Measurements from ENCODE around the gene KRT3.

Gene KRT3

GRCh38 chr12:52769354-52769753 is 26.6 kb downstream of the KRT3 start:
- H4K20me1 ChIP-seq (ENCODE audit: control insufficient read depth, insufficient read depth, low read depth, low read length), result no peaks in the 10 kb centered on the region
- H3K9me2 ChIP-seq (replicated peaks; ENCODE audit: control insufficient read depth, low read length), result no peaks in the 10 kb centered on the region
- H3K4me2 ChIP-seq (ENCODE audit: low read length), result no peak overlapping the region
- no peaks in the 10 kb centered on the region for H3K79me2 ChIP-seq (ENCODE audit: control insufficient read depth, low read length)
- H3K9me3 ChIP-seq (ENCODE audit: control insufficient read depth, insufficient read depth, low read length), result no peaks in the 10 kb centered on the region
- TF ChIP-seq CTCF (IDR thresholded peaks at IDR 0.05; ENCODE audit: low read depth, low read length, poor library complexity, severe bottlenecking) (no peak), EZH2phosphoT487 (IDR thresholded peaks at IDR 0.05; ENCODE audit: borderline replicate concordance, low read length) (no peak)
- H3K27me3 ChIP-seq (ENCODE audit: control insufficient read depth, low read length), result peaks cover 6% of the 10 kb centered on the region; the same call in 1 of the 2 replicates
- H3K36me3 ChIP-seq (ENCODE audit: control insufficient read depth, low read length), result no peaks in the 10 kb centered on the region
- H3K4me1 ChIP-seq (ENCODE audit: control insufficient read depth, low read length), result no peaks in the 10 kb centered on the region
- no peaks in the 10 kb centered on the region for H3F3A ChIP-seq (ENCODE audit: control insufficient read depth, insufficient read depth)
- H3K4me3 ChIP-seq (ENCODE audit: low read length), result no peak overlapping the region
- H3K27ac ChIP-seq (ENCODE audit: low read depth, low read length), result no peak overlapping the region

- Histone ChIP-seq H3K27ac (ENCODE audit: low read depth, low read length) (no peak overlapping the region), H3K27me3 (ENCODE audit: control insufficient read depth, low read length) (peaks cover 6% of the 10 kb centered on the region; the same call in 1 of the 2 replicates), H3K4me3 (ENCODE audit: low read length) (no peak overlapping the region), H3K9me3 (ENCODE audit: control insufficient read depth, insufficient read depth, low read length) (no peaks in the 10 kb centered on the region), H4K20me1 (ENCODE audit: control insufficient read depth, insufficient read depth, low read depth, low read length) (no peaks in the 10 kb centered on the region), H3K4me2 (ENCODE audit: low read length) (no peak overlapping the region), H3K79me2 (ENCODE audit: control insufficient read depth, low read length) (no peaks in the 10 kb centered on the region), H3K36me3 (ENCODE audit: control insufficient read depth, low read length) (no peaks in the 10 kb centered on the region), H3K9me2 (replicated peaks; ENCODE audit: control insufficient read depth, low read length) (no peaks in the 10 kb centered on the region), H3F3A (ENCODE audit: control insufficient read depth, insufficient read depth) (no peaks in the 10 kb centered on the region), H3K4me1 (ENCODE audit: control insufficient read depth, low read length) (no peaks in the 10 kb centered on the region)
- TF ChIP-seq EZH2phosphoT487 (IDR thresholded peaks at IDR 0.05; ENCODE audit: borderline replicate concordance, low read length) (no peak), CTCF (IDR thresholded peaks at IDR 0.05; ENCODE audit: low read depth, low read length, poor library complexity, severe bottlenecking) (no peak)
These were observed 27.3 kb downstream of the KRT3 start for GRCh38 chr12:52768479-52769200.

GRCh38 chr12:52767427-52767826 is 28.5 kb downstream of the KRT3 start:
- H4K20me1 ChIP-seq (ENCODE audit: control insufficient read depth, insufficient read depth, low read depth, low read length), result no peaks in the 10 kb centered on the region
- no peaks in the 10 kb centered on the region for H3K9me3 ChIP-seq (ENCODE audit: control insufficient read depth, insufficient read depth, low read length)

More at GRCh38 chr12:52767427-52767826, 28.5 kb downstream of the KRT3 start:
- TF ChIP-seq EZH2phosphoT487 (IDR thresholded peaks at IDR 0.05; ENCODE audit: borderline replicate concordance, low read length) (no peak), CTCF (IDR thresholded peaks at IDR 0.05; ENCODE audit: low read depth, low read length, poor library complexity, severe bottlenecking) (no peak)
- no peaks in the 10 kb centered on the region for H3K36me3 ChIP-seq (ENCODE audit: control insufficient read depth, low read length)
- no peak overlapping the region for H3K4me3 ChIP-seq (ENCODE audit: low read length)
- no peaks in the 10 kb centered on the region for H3K79me2 ChIP-seq (ENCODE audit: control insufficient read depth, low read length)
- no peaks in the 10 kb centered on the region for H3F3A ChIP-seq (ENCODE audit: control insufficient read depth, insufficient read depth)
- H3K4me2 ChIP-seq (ENCODE audit: low read length), result no peak overlapping the region
- H3K27me3 ChIP-seq (ENCODE audit: control insufficient read depth, low read length), result peaks cover 3% of the 10 kb centered on the region; the same call in 1 of the 2 replicates
- H3K9me2 ChIP-seq (replicated peaks; ENCODE audit: control insufficient read depth, low read length), result no peaks in the 10 kb centered on the region
- H3K27ac ChIP-seq (ENCODE audit: low read depth, low read length), result no peak overlapping the region
- H3K4me1 ChIP-seq (ENCODE audit: control insufficient read depth, low read length), result no peaks in the 10 kb centered on the region

Measured in DOHH2 (cell line).